ENCODE measurements around the gene SELENOM.

SELENOM gene

GRCh38 chr22:31095637-31096249 lies 11.6 kb downstream of the SELENOM start:
- Histone ChIP-seq H3K27me3 (ENCODE audit: insufficient read depth, low read length) (peaks cover 7% of the 10 kb centered on the region; the same call in 1 of the 2 replicates), H3K36me3 (ENCODE audit: insufficient read depth, low read depth, low read length) (no peaks in the 10 kb centered on the region), H3K4me1 (ENCODE audit: insufficient read depth, low read length) (peaks cover 8% of the 10 kb centered on the region; the same call in 1 of the 2 replicates), H3K27ac (ENCODE audit: low read length) (no peak overlapping the region), H3K9me3 (ENCODE audit: insufficient read depth, low read depth, low read length) (no peaks in the 10 kb centered on the region), H3K4me3 (ENCODE audit: low read length) (no peak overlapping the region), H3K9ac (ENCODE audit: low read depth, low read length) (no peak overlapping the region)

DNA sequence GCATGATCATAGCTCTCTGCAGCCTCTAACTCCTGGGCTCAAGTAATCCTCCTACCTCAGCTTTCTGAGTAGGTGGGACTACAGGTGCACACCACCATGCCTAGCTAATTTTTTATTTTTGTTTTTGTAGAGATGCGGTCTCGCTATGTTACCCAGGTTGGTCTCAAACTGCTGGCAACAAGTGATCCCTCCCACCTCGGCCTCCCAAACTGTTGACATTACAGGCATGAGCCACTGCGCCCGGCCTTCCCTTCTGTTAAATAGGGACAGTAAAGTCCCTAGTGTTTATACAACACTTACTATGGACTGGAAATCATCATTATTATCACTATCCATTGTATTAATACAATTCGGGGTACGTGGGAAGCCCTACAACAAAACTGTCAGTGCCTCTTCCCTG lies 12.6 kb downstream of the SELENOM start:
- no peak overlapping the region for H3K4me3 ChIP-seq (ENCODE audit: low read length)
- no peak overlapping the region for H3K9ac ChIP-seq (ENCODE audit: low read depth, low read length)
- no peaks in the 10 kb centered on the region for H3K36me3 ChIP-seq (ENCODE audit: insufficient read depth, low read depth, low read length)

GRCh38 chr22:31094021-31094551 lies 13.3 kb downstream of the SELENOM start:
- peaks cover 2% of the 10 kb centered on the region; the same call in 1 of the 2 replicates for H3K27me3 ChIP-seq (ENCODE audit: insufficient read depth, low read length)
- peaks cover 8% of the 10 kb centered on the region; the same call in 1 of the 2 replicates for H3K4me1 ChIP-seq (ENCODE audit: insufficient read depth, low read length)
- H3K9me3 ChIP-seq (ENCODE audit: insufficient read depth, low read depth, low read length): no peaks in the 10 kb centered on the region
- no peak overlapping the region for H3K4me3 ChIP-seq (ENCODE audit: low read length)
- H3K9ac ChIP-seq (ENCODE audit: low read depth, low read length): no peak overlapping the region
- H3K27ac ChIP-seq (ENCODE audit: low read length): no peak overlapping the region
- H3K36me3 ChIP-seq (ENCODE audit: insufficient read depth, low read depth, low read length): no peaks in the 10 kb centered on the region

More for the DNA sequence above, 12.6 kb downstream of the SELENOM start:
- Histone ChIP-seq H3K9me3 (ENCODE audit: insufficient read depth, low read depth, low read length) (no peaks in the 10 kb centered on the region), H3K27me3 (ENCODE audit: insufficient read depth, low read length) (peaks cover 7% of the 10 kb centered on the region; the same call in 1 of the 2 replicates), H3K27ac (ENCODE audit: low read length) (no peak overlapping the region), H3K4me1 (ENCODE audit: insufficient read depth, low read length) (peaks cover 8% of the 10 kb centered on the region; the same call in 1 of the 2 replicates)

DNA sequence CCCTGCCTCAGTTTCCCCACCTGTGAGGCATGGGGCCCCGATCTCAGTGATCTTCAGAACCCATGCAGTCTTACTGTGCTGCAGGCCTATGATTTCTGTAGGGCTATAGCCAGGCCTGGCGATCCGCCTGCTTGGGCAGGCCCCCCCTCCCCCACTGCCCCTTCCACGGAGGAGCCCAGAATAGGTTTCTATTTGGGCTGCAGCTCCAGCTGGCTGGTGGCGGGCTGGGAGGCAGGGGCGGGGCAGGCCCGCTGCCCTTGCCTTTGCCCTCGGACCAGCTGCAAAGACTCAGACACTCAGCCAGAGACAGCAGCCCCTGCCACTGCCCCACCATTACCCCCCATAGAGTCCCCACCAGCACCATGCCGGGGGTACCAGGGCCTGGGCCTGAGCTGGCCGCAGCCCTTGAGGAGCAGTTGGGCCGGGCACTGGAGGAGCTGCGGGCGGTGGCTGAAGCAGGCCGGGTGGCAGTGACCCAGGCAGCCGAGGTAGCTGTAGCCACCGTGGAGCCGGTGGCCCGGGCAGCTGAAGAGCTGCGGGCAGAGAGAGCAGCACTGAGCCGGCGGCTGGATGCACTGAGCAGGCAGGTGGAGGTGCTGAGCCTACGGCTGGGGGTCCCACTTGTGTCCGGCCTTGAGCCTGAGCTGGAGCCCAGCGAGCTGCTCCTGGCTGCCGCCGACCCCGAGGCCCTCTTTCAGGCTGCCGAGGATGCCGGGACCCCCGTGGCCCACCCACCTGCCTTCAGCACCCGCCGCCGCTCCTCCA lies 14.1 kb downstream of the SELENOM start:
- H3K4me1 ChIP-seq (ENCODE audit: insufficient read depth, low read length): peaks cover 6% of the 10 kb centered on the region; the same call in 1 of the 2 replicates
- no peak overlapping the region for H3K27ac ChIP-seq (ENCODE audit: low read length)
- H3K9me3 ChIP-seq (ENCODE audit: insufficient read depth, low read depth, low read length): no peaks in the 10 kb centered on the region
- H3K9ac ChIP-seq (ENCODE audit: low read depth, low read length): no peak overlapping the region
- no peak overlapping the region for H3K4me3 ChIP-seq (ENCODE audit: low read length)
- H3K27me3 ChIP-seq (ENCODE audit: insufficient read depth, low read length): no peaks in the 10 kb centered on the region
- H3K36me3 ChIP-seq (ENCODE audit: insufficient read depth, low read depth, low read length): no peaks in the 10 kb centered on the region

DNA sequence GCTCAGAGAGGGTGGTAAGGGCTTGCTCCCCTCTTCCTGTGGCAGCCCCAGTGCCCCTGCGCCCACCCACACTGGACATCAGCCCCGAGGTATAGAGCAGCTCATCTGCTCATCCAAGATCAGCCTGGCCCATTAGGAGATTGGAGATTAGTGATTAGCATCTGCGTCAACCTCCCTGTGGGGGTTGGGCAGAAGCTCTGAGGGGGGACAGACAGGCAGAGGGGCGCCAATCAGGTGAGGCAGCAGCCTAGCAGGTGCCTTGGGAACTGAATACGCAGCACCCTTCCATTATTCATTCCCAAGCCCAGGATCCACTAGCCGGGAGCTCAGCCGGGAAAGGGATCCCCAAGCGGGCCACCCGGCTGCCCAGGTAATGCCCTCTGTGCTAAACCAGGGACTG lies 15.2 kb downstream of the SELENOM start:
- H3K9ac ChIP-seq (ENCODE audit: low read depth, low read length): no peak overlapping the region
- H3K27me3 ChIP-seq (ENCODE audit: insufficient read depth, low read length): no peaks in the 10 kb centered on the region
- no peak overlapping the region for H3K4me3 ChIP-seq (ENCODE audit: low read length)
- H3K27ac ChIP-seq (ENCODE audit: low read length): no peak overlapping the region
- H3K36me3 ChIP-seq (ENCODE audit: insufficient read depth, low read depth, low read length): no peaks in the 10 kb centered on the region
- no peaks in the 10 kb centered on the region for H3K9me3 ChIP-seq (ENCODE audit: insufficient read depth, low read depth, low read length)
- H3K4me1 ChIP-seq (ENCODE audit: insufficient read depth, low read length): no peaks in the 10 kb centered on the region

DNA sequence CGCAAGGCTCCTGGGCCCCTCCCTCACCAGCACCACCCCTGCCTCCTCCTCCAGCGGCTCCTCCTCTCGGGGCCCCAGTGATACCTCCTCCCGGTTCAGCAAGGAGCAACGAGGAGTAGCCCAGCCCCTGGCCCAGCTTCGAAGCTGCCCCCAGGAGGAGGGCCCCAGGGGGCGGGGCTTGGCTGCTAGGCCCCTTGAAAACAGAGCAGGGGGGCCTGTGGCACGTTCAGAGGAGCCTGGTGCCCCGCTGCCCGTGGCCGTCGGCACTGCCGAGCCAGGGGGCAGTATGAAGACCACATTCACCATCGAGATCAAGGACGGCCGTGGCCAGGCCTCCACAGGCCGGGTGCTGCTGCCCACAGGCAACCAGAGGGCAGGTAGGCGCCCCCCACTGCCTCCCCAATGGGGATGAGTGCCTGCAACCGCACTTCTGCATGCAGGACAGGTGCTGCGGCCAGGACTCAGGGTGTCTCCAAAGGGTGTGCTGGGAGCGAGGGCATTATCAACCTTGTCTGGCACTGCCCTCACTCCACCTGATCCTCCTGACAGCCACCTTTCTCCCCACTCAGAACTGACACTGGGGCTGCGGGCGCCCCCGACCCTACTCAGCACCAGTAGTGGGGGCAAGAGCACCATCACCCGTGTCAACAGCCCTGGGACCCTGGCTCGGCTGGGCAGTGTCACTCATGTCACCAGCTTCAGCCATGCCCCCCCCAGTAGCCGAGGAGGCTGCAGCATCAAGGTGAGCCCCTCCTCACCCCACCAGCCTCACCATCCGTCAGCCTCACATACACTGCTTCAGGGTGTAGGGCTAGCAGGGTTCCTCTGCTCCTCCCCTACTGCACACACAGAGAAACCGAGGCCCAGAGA lies 16.0 kb downstream of the SELENOM start:
- no peak overlapping the region for H3K4me3 ChIP-seq (ENCODE audit: low read length)
- H3K27ac ChIP-seq (ENCODE audit: low read length): no peak overlapping the region
- no peaks in the 10 kb centered on the region for H3K36me3 ChIP-seq (ENCODE audit: insufficient read depth, low read depth, low read length)
- H3K4me1 ChIP-seq (ENCODE audit: insufficient read depth, low read length): no peaks in the 10 kb centered on the region
- H3K9me3 ChIP-seq (ENCODE audit: insufficient read depth, low read depth, low read length): no peaks in the 10 kb centered on the region
- no peaks in the 10 kb centered on the region for H3K27me3 ChIP-seq (ENCODE audit: insufficient read depth, low read length)
- H3K9ac ChIP-seq (ENCODE audit: low read depth, low read length): no peak overlapping the region

- Histone ChIP-seq H3K9me3 (ENCODE audit: insufficient read depth, low read depth, low read length) (no peaks in the 10 kb centered on the region), H3K4me1 (ENCODE audit: insufficient read depth, low read length) (peaks cover 3% of the 10 kb centered on the region; the same call in 1 of the 2 replicates), H3K9ac (ENCODE audit: low read depth, low read length) (no peak overlapping the region), H3K27me3 (ENCODE audit: insufficient read depth, low read length) (no peaks in the 10 kb centered on the region), H3K27ac (ENCODE audit: low read length) (no peak overlapping the region), H3K4me3 (ENCODE audit: low read length) (no peak overlapping the region), H3K36me3 (ENCODE audit: insufficient read depth, low read depth, low read length) (no peaks in the 10 kb centered on the region)
Measured at GRCh38 chr22:31090217-31091085, 16.9 kb downstream of the SELENOM start.

GRCh38 chr22:31089160-31090100 lies 17.9 kb downstream of the SELENOM start:
- Histone ChIP-seq H3K4me3 (ENCODE audit: low read length) (no peak overlapping the region), H3K9ac (ENCODE audit: low read depth, low read length) (no peak overlapping the region), H3K27me3 (ENCODE audit: insufficient read depth, low read length) (no peaks in the 10 kb centered on the region), H3K9me3 (ENCODE audit: insufficient read depth, low read depth, low read length) (no peaks in the 10 kb centered on the region), H3K27ac (ENCODE audit: low read length) (no peak overlapping the region), H3K36me3 (ENCODE audit: insufficient read depth, low read depth, low read length) (no peaks in the 10 kb centered on the region), H3K4me1 (ENCODE audit: insufficient read depth, low read length) (peaks cover 4% of the 10 kb centered on the region; the same call in 1 of the 2 replicates)

- Histone ChIP-seq H3K9me3 (ENCODE audit: insufficient read depth, low read depth, low read length) (no peaks in the 10 kb centered on the region), H3K4me3 (ENCODE audit: low read length) (no peak overlapping the region), H3K4me1 (ENCODE audit: insufficient read depth, low read length) (peaks cover 4% of the 10 kb centered on the region; the same call in 1 of the 2 replicates), H3K27me3 (ENCODE audit: insufficient read depth, low read length) (no peaks in the 10 kb centered on the region), H3K36me3 (ENCODE audit: insufficient read depth, low read depth, low read length) (no peaks in the 10 kb centered on the region), H3K9ac (ENCODE audit: low read depth, low read length) (no peak overlapping the region), H3K27ac (ENCODE audit: low read length) (no peak overlapping the region)
Measured at GRCh38 chr22:31088233-31088986, 19.0 kb downstream of the SELENOM start.
